Measurements from ENCODE around the gene LSS. TPM values are rescaled to one million over a fixed set of nuclear protein-coding genes. Genes with fewer than 3 reads are reported as not detected.

LSS gene
- total RNA-seq, 2 donors from 2014 or later = 78.1 to 109 TPM

- TF ChIP-seq CTCF (IDR thresholded peaks at IDR 0.05) = no peak
- Histone ChIP-seq H3K9me3 (no peaks in the 10 kb centered on the region), H3K27me3 (replicated peaks; ENCODE audit: insufficient read depth) (no peaks in the 10 kb centered on the region), H3K4me3 (no peak overlapping the region), H3K27ac (no peak overlapping the region), H3K4me1 (ENCODE audit: control insufficient read depth in 1 of 2, low read depth in 2 of 2) (no peaks in the 10 kb centered on the region), H3K36me3 (peaks cover 62% of the 10 kb centered on the region)
- DNase-seq (ENCODE audit: low spot score) (no peak), ATAC-seq (ENCODE audit: insufficient number of reproducible peaks, low FRiP score, low read depth) (no peak)
These were observed 32.9 kb downstream of the LSS start for GRCh38 chr21:46195595-46196195.

- DNase-seq (ENCODE audit: low spot score) = no peak
These were observed 33.9 kb downstream of the LSS start for GRCh38 chr21:46194374-46195334.

GRCh38 chr21:46193829-46194373 is 34.7 kb downstream of the LSS start:
- Histone ChIP-seq H3K27me3 (replicated peaks; ENCODE audit: insufficient read depth) (no peaks in the 10 kb centered on the region), H3K4me1 (ENCODE audit: control insufficient read depth in 1 of 2, low read depth in 2 of 2) (no peaks in the 10 kb centered on the region), H3K4me3 (no peak overlapping the region), H3K9me3 (no peaks in the 10 kb centered on the region), H3K36me3 (peaks cover 75% of the 10 kb centered on the region), H3K27ac (no peak overlapping the region)
- no peak for TF ChIP-seq CTCF (IDR thresholded peaks at IDR 0.05)
- ATAC-seq (ENCODE audit: insufficient number of reproducible peaks, low FRiP score, low read depth) (no peak), DNase-seq (ENCODE audit: low spot score) (no peak)

More at GRCh38 chr21:46194374-46195334, 33.9 kb downstream of the LSS start:
- H3K4me1 ChIP-seq (ENCODE audit: control insufficient read depth in 1 of 2, low read depth in 2 of 2) = no peaks in the 10 kb centered on the region
- no peak overlapping the region for H3K4me3 ChIP-seq
- H3K27me3 ChIP-seq (replicated peaks; ENCODE audit: insufficient read depth) = no peaks in the 10 kb centered on the region
- ATAC-seq (ENCODE audit: insufficient number of reproducible peaks, low FRiP score, low read depth) = no peak
- H3K36me3 ChIP-seq = peaks cover 69% of the 10 kb centered on the region
- no peak for TF ChIP-seq CTCF (IDR thresholded peaks at IDR 0.05)
- no peaks in the 10 kb centered on the region for H3K9me3 ChIP-seq
- no peak overlapping the region for H3K27ac ChIP-seq

- DNase-seq (ENCODE audit: low spot score) = no peak
These were observed 36.6 kb downstream of the LSS start for GRCh38 chr21:46191686-46192575.

More at GRCh38 chr21:46191686-46192575, 36.6 kb downstream of the LSS start:
- H3K4me3 ChIP-seq = no peak overlapping the region
- no peak for TF ChIP-seq CTCF (IDR thresholded peaks at IDR 0.05)
- no peak overlapping the region for H3K27ac ChIP-seq
- H3K9me3 ChIP-seq = no peaks in the 10 kb centered on the region
- no peaks in the 10 kb centered on the region for H3K27me3 ChIP-seq (replicated peaks; ENCODE audit: insufficient read depth)
- H3K4me1 ChIP-seq (ENCODE audit: control insufficient read depth in 1 of 2, low read depth in 2 of 2) = no peaks in the 10 kb centered on the region
- peaks cover 68% of the 10 kb centered on the region for H3K36me3 ChIP-seq
- ATAC-seq (ENCODE audit: insufficient number of reproducible peaks, low FRiP score, low read depth) = no peak

All from thoracic aorta (tissue), 2 donors.